GM12874 (cell line): ENCODE results near the gene MARF1.
A peak's percentile ranks its signal among the peaks of the same experiment; 100 is the strongest.

Experiments used
- TF ChIP-seq, protein P1 (sequence below): IDR thresholded peaks from 2 replicates; pipeline ENCODE4 v1.5.1; 2011; ENCODE audit warnings: low read depth, mild to moderate bottlenecking, control low read depth, low read length, moderate library complexity; ENCODE audit not compliant: insufficient read depth

The MARF1 gene

DNA sequence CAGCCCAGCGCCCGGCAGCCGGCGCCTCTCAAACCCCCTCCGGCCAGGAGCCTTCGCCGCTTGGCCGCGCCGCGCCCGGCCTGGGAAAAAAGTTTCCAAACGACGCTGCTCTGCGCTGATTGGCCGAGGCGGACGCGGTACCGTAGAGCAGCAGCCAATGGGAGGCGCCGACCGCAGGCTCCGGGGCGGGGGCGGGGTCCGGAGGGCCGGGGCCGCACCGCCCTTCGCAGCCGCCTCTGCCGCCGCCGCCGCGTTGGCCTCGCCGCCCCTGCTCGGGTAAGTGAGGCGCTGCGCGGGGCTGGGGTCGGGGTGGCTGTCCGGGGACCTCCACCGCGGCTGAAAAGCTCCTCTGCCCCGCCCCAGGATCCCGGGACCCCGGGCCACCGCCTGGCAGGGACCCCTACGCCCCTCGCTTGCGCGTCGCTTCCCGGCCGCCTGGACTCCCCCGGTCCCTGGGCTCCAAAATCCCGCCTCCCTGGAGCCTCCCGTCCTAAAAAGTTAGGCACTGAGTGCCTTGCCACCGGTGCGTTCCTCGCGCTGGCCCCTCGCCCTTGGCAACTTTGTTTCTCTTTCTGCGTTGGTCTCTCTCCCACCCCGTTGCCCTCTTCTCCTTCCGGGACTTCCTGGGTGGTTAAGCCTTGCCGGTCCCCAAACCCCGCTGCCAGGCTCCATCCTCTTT, 7.2 kb upstream of the MARF1 start, which contains the start of gene NDE1:
TSS of gene NDE1 (plus strand) at position 227 of the 679 bp plus-strand sequence. CDS start 14,534 bp downstream, outside the sequence.
- TF ChIP-seq, protein P1, sequence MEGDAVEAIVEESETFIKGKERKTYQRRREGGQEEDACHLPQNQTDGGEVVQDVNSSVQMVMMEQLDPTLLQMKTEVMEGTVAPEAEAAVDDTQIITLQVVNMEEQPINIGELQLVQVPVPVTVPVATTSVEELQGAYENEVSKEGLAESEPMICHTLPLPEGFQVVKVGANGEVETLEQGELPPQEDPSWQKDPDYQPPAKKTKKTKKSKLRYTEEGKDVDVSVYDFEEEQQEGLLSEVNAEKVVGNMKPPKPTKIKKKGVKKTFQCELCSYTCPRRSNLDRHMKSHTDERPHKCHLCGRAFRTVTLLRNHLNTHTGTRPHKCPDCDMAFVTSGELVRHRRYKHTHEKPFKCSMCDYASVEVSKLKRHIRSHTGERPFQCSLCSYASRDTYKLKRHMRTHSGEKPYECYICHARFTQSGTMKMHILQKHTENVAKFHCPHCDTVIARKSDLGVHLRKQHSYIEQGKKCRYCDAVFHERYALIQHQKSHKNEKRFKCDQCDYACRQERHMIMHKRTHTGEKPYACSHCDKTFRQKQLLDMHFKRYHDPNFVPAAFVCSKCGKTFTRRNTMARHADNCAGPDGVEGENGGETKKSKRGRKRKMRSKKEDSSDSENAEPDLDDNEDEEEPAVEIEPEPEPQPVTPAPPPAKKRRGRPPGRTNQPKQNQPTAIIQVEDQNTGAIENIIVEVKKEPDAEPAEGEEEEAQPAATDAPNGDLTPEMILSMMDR: no peak

DNA sequence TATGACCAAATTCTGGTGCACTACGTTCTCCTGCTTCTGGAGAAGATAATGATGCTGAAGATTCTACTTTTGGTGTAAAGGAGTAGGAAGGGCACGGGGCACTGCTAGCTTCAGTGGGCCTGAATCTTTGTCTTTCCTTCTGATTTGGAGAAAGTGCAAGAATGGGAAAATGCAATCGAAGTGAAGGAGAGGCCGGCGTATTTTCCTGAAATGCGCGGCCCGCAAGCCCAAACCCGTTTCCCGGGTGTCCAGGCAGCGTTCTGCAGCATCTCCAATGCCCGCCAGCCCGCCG, 6.7 kb upstream of the MARF1 start:
- TF ChIP-seq, protein P1: no peak

DNA sequence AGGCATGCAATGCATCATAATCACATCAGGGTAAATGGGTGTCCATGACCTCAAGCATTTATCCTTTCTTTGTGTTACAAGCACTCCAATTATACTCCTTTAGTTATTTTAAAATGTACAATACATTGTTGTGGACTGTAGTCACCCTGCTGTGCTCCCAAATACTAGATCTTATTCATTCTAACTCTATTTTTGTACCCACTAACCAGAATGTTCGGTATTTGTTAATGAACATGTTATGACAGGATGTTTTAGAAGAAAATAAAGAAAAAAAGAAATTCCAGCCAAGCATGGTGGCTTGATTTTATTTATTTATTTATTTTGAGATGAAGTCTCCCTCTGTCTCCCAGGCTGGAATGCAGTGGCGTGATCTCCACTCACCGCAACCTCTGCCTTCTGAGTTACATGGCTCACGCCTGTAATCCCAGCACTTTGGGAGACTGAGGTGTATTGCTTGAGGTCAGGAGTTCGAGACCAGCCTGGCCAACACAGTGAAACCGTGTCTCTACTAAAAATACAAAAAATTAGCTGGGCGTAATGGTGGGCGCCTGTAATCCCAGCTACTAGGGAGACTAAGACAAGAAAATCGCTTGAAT, 5.3 kb upstream of the MARF1 start:
- TF ChIP-seq, protein P1: no peak

DNA sequence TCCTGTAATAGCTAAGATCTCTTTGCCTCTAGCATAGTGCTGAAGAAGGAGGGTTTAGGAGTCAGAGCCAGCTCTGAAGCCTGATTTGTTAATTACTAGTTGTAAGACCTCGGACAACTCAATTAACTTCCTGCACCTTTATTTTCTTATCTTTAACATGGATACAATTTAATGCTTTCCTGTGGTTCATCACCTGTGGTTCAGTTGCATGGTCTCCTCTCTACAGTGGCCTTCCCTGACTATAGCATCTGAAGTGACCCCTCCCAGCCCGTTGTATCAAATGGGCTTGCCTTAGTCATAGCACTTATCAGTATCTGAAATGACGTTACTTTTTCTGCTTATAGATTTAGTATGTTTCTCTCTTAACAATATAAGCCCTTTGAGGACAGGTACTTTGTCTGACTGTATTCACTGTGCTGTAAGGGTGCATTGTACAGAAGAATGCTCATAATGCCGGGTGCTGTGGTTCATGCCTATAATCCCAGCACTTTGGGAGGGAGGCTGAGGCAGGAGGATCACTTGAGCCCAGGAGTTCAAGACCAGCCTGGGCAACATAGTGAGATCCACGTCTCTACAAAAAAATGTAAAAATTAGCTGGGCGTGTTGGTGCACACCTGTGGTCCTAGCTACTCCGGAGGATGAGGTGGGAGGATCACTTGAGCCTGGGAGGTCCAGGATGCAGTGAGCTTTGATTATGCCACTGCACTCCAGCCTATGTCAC, 4.5 kb upstream of the MARF1 start:
- TF ChIP-seq, protein P1: no peak

DNA sequence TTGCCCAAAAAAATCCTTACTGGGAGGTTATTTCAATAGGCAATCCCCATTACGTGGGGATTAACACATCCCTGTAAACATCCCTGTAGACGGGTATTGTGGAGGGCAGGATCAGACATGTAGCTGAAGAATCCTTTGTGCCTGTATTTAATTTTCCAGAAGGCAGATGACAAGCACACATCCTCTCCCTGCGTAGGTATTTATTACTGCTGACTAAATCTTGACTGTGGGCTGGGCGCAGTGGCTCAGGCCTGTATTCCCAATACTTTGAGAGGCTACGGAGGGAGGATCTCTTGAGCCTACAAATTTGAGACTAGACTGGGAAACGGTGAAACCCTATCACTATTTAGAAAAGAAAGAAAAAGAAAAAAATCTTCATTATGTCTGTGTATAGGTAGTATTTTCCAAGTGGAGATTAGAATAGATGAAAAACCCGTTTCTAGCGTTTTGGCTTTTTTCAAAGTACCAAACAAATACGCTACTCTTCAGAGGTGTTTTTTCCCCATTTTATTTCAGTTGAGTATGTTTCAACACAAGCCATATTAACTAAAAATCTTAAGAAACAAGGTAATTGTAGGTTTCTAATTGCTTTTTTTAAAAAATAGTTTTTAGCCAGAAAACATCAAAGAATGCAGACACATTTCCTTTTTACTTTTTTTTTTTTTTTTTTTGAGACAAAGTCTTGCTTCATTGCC, 1.5 kb upstream of the MARF1 start:
- TF ChIP-seq, protein P1: no peak

DNA sequence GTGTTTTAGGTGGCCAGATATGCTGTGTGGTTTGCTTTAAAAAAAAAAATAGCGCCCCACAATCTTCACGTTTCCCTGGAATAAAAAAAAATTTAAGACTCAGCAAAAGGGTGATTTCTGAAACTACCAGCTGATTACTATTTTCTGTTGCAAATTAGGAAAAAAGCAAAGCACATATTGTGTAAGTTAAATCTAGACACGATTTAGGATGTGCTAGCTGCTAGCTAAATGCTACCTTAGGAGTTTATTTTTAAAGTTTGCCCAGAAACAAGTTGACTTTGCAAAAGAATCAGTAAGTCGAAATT, 944 bp upstream of the MARF1 start:
- TF ChIP-seq, protein P1: no peak

DNA sequence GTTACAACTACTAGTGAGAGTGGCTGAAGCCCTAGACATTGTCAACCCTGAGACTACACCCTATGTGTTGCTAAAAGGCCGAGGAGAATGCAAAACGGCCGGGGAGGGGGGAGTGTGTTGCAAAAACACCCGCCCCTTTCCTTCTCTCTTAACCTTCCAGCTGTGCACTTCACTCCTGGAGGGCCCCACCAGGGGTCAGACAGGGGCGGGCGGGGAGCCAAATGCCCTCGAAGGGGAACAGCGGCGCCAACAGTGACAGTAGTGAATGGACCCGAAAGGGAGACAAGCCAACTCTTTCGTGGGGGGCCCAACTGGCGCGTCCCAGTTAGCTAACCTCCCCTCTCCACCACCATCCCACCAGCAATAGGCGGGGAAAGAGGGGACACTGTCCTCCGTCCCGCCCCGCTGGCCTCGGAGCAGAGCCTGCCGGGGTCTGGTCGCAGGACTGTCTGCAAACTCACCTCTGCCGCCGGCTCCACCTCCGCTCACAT, 352 bp downstream of the MARF1 start:
- TF ChIP-seq, protein P1: peak; percentile 63
